Neural progenitor cell (in vitro differentiated cells): ENCODE results near the gene ERC2. TPM values are rescaled to one million over a fixed set of nuclear protein-coding genes. Genes with fewer than 3 reads are reported as not detected.

Experiments used
- DNase-seq: peaks from one replicate; pipeline ENCODE4 v3.0.0-alpha.2; 2016; ENCODE audit warnings: low spot score
- H2AFZ ChIP-seq: fragments of 200-600 bp; sonication (generic); replicated peaks from 2 replicates; pipeline ENCODE4 v1.6.1; 2016; ENCODE audit warnings: antibody characterized with exemption
- H3F3A ChIP-seq: fragments of 200-600 bp; sonication (generic); 2 replicates; pipeline ENCODE4 v1.6.1; 2016; ENCODE audit warnings: antibody characterized with exemption, low read depth
- H3K27ac ChIP-seq: fragments of 200-600 bp; sonication (generic); 2 replicates; pipeline ENCODE4 v1.5.1; 2016; ENCODE audit warnings: mild to moderate bottlenecking
- H3K27me3 ChIP-seq: fragments of 200-600 bp; sonication (generic); 2 replicates; pipeline ENCODE4 v1.6.1; 2016; ENCODE audit warnings: mild to moderate bottlenecking, moderate library complexity
- H3K36me3 ChIP-seq: fragments of 200-600 bp; sonication (generic); 2 replicates; pipeline ENCODE4 v1.5.1; 2016
- H3K4me1 ChIP-seq: fragments of 200-600 bp; sonication (generic); 2 replicates; pipeline ENCODE4 v1.6.1; 2016; ENCODE audit warnings: mixed run types
- H3K4me2 ChIP-seq: fragments of 200-600 bp; sonication (generic); 2 replicates; pipeline ENCODE4 v1.6.1; 2016
- H3K4me3 ChIP-seq: fragments of 200-600 bp; sonication (generic); 2 replicates; pipeline ENCODE4 v1.5.1; 2016
- H3K79me2 ChIP-seq: fragments of 200-600 bp; sonication (generic); 2 replicates; pipeline ENCODE4 v1.6.1; 2016; ENCODE audit warnings: low read depth
- H3K9ac ChIP-seq: fragments of 200-600 bp; sonication (generic); 2 replicates; pipeline ENCODE4 v1.6.1; 2016
- H3K9me3 ChIP-seq: fragments of 200-600 bp; sonication (generic); 2 replicates; pipeline ENCODE4 v1.5.1; 2016; ENCODE audit warnings: low read depth
- H4K20me1 ChIP-seq: fragments of 200-600 bp; sonication (generic); 2 replicates; pipeline ENCODE4 v1.6.1; 2016; ENCODE audit warnings: low read depth
- H3K27ac Mint-ChIP-seq: 3 replicates; pipeline ENCODE4 v1.8.0; 2021; ENCODE audit warnings: mixed read lengths
- H3K27me3 Mint-ChIP-seq: 2 replicates; pipeline ENCODE4 v1.8.0; 2022; ENCODE audit warnings: low read depth, mild to moderate bottlenecking, inconsistent platforms, moderate library complexity, mixed read lengths; ENCODE audit not compliant: insufficient read depth
- H3K36me3 Mint-ChIP-seq: 3 replicates; pipeline ENCODE4 v1.8.0; 2021; ENCODE audit warnings: mixed read lengths
- H3K4me1 Mint-ChIP-seq: 3 replicates; pipeline ENCODE4 v1.8.0; 2021; ENCODE audit warnings: mixed read lengths
- H3K4me3 Mint-ChIP-seq: 3 replicates; pipeline ENCODE4 v1.8.0; 2021; ENCODE audit warnings: mild to moderate bottlenecking, moderate library complexity, mixed read lengths
- H3K9me3 Mint-ChIP-seq: 3 replicates; pipeline ENCODE4 v1.8.0; 2020; ENCODE audit warnings: mixed read lengths
- CTCF ChIP-seq: fragments of 200-600 bp; sonication (generic); IDR thresholded peaks from 2 replicates; pipeline ENCODE4 v1.5.1; 2017; ENCODE audit warnings: antibody characterized with exemption, mild to moderate bottlenecking
- EZH2 ChIP-seq: fragments of 200-600 bp; sonication (generic); IDR thresholded peaks from 2 replicates; pipeline ENCODE4 v1.6.1; 2017; ENCODE audit warnings: antibody characterized with exemption, mild to moderate bottlenecking, moderate library complexity
- EZH2phosphoT487 ChIP-seq: fragments of 200-600 bp; sonication (generic); IDR thresholded peaks from 2 replicates; pipeline ENCODE4 v1.6.1; 2017; ENCODE audit warnings: antibody characterized with exemption
- total RNA-seq: library from RNA; depleted of rRNA; stranded (reverse); fragments of >200 nt; gene quantifications from 2 replicates; pipeline ENCODE4 v1.2.3, GENCODE V29; 2015; ENCODE audit warnings: low replicate concordance

The ERC2 gene
- total RNA-seq, 1 donor from 2014 or later = 24.8 TPM

GRCh38 chr3:55895897-55896566, 572.2 kb downstream of the ERC2 start:
- no peak overlapping the region for H3K4me3 Mint-ChIP-seq
- no peaks in the 10 kb centered on the region for H3K36me3 Mint-ChIP-seq
- no peaks in the 10 kb centered on the region for H3K9me3 Mint-ChIP-seq

GRCh38 chr3:55894605-55895004, 573.7 kb downstream of the ERC2 start:
- Histone ChIP-seq H3K36me3 (no peaks in the 10 kb centered on the region), H3K9ac (no peak overlapping the region), H3K4me3 (no peak overlapping the region), H3K27ac (no peak overlapping the region), H3F3A (peaks cover 27% of the 10 kb centered on the region), H2AFZ (no peak overlapping the region), H3K27me3 (no peaks in the 10 kb centered on the region), H3K4me2 (no peak overlapping the region), H3K79me2 (no peaks in the 10 kb centered on the region), H3K9me3 (no peaks in the 10 kb centered on the region), H4K20me1 (no peaks in the 10 kb centered on the region), H3K4me1 (peaks cover 26% of the 10 kb centered on the region)
- Mint-ChIP-seq H3K27me3 (peaks cover 4% of the 10 kb centered on the region), H3K4me1 (peaks cover 16% of the 10 kb centered on the region), H3K36me3 (no peaks in the 10 kb centered on the region), H3K27ac (no peak overlapping the region), H3K4me3 (no peak overlapping the region), H3K9me3 (no peaks in the 10 kb centered on the region)
- DNase-seq = no peak
- TF ChIP-seq CTCF (no peak), EZH2 (no peak), EZH2phosphoT487 (no peak)

More at GRCh38 chr3:55895897-55896566, 572.2 kb downstream of the ERC2 start:
- Mint-ChIP-seq H3K27me3 (peaks cover 4% of the 10 kb centered on the region), H3K27ac (no peak overlapping the region), H3K4me1 (peaks cover 16% of the 10 kb centered on the region)
- no peak overlapping the region for H3K9ac ChIP-seq
- peaks cover 27% of the 10 kb centered on the region for H3F3A ChIP-seq
- no peaks in the 10 kb centered on the region for H3K27me3 ChIP-seq
- H3K36me3 ChIP-seq = no peaks in the 10 kb centered on the region
- H3K4me2 ChIP-seq = peak overlapping the region; percentile 60
- H3K4me1 ChIP-seq = peaks cover 26% of the 10 kb centered on the region
- no peaks in the 10 kb centered on the region for H3K9me3 ChIP-seq
- TF ChIP-seq EZH2 (no peak), CTCF (no peak), EZH2phosphoT487 (no peak)
- H3K4me3 ChIP-seq = peak overlapping the region; percentile 15
- no peak overlapping the region for H2AFZ ChIP-seq
- H4K20me1 ChIP-seq = no peaks in the 10 kb centered on the region
- DNase-seq = peak; percentile 73
- H3K27ac ChIP-seq = peak overlapping the region; percentile 40
- H3K79me2 ChIP-seq = no peaks in the 10 kb centered on the region

- H3K36me3 Mint-ChIP-seq = peaks cover 6% of the 10 kb centered on the region
- TF ChIP-seq EZH2phosphoT487 = no peak
- TF ChIP-seq CTCF = no peak
- TF ChIP-seq EZH2 = no peak
- no peak overlapping the region for H3K27ac ChIP-seq
- peaks cover 23% of the 10 kb centered on the region for H3K4me1 Mint-ChIP-seq
- no peaks in the 10 kb centered on the region for H3K27me3 ChIP-seq
- no peak overlapping the region for H3K9ac ChIP-seq
- no peaks in the 10 kb centered on the region for H3K79me2 ChIP-seq
- peaks cover 2% of the 10 kb centered on the region for H3K9me3 Mint-ChIP-seq
- no peak overlapping the region for H3K27ac Mint-ChIP-seq
- H3F3A ChIP-seq = peaks cover 24% of the 10 kb centered on the region
- DNase-seq = no peak
- peaks cover 4% of the 10 kb centered on the region for H3K27me3 Mint-ChIP-seq
- no peaks in the 10 kb centered on the region for H3K9me3 ChIP-seq
- no peak overlapping the region for H3K4me3 ChIP-seq
- H3K4me3 Mint-ChIP-seq = no peak overlapping the region
- H4K20me1 ChIP-seq = no peaks in the 10 kb centered on the region
- H3K4me1 ChIP-seq = peaks cover 37% of the 10 kb centered on the region
- no peak overlapping the region for H2AFZ ChIP-seq
- H3K36me3 ChIP-seq = no peaks in the 10 kb centered on the region
- no peak overlapping the region for H3K4me2 ChIP-seq
Measured at GRCh38 chr3:55893045-55893664, 575.1 kb downstream of the ERC2 start.
